Esophagus (tissue), 2 donors: Measurements from ENCODE around the gene MTAP. TPM values are rescaled to one million over a fixed set of nuclear protein-coding genes. Genes with fewer than 3 reads are reported as not detected.

ENCODE experiments used
- H3K27ac ChIP-seq, 2 donors: one replicate each; pipeline ENCODE4 v1.5.1; 2013; ENCODE audit warnings: low read depth in 2 of 2, mild to moderate bottlenecking in 2 of 2, inconsistent platforms in 1 of 2, low read length in 1 of 2, moderate library complexity in 1 of 2
- H3K27me3 ChIP-seq, 2 donors: one replicate each; pipeline ENCODE4 v1.6.1; 2013; ENCODE audit warnings: low read length in 2 of 2, control low read depth in 1 of 2, mild to moderate bottlenecking in 1 of 2; ENCODE audit not compliant: insufficient read depth in 2 of 2, control insufficient read depth in 1 of 2
- H3K36me3 ChIP-seq, 2 donors: one replicate each; pipeline ENCODE4 v1.6.1; 2013; ENCODE audit warnings: low read length in 1 of 2; ENCODE audit not compliant: control insufficient read depth in 2 of 2, insufficient read depth in 2 of 2
- H3K4me1 ChIP-seq, 2 donors: one replicate each; pipeline ENCODE4 v1.6.1; 2013; ENCODE audit warnings: low read length in 1 of 2; ENCODE audit not compliant: control insufficient read depth in 2 of 2, insufficient read depth in 2 of 2
- H3K4me3 ChIP-seq, 2 donors: one replicate each; pipeline ENCODE4 v1.5.1; 2013; ENCODE audit warnings: low read length in 2 of 2, mild to moderate bottlenecking in 2 of 2, low read depth in 1 of 2, moderate library complexity in 1 of 2
- H3K9me3 ChIP-seq, 2 donors: one replicate each; pipeline ENCODE4 v1.6.1; 2013; ENCODE audit warnings: mild to moderate bottlenecking in 2 of 2, low read depth in 1 of 2, low read length in 1 of 2, moderate library complexity in 1 of 2; ENCODE audit not compliant: control insufficient read depth in 2 of 2, insufficient read depth in 1 of 2
- WGBS, 2 donors: extraction: QIAGEN DNeasy Blood & Tissue Kit; methylation state at CpG; one replicate each; pipeline ENCODE4 v1.1.7; 2013; 5-methylcytosine and 5-hydroxymethylcytosine counted together
- polyA plus RNA-seq, 2 donors: library from polyadenylated mRNA; stranded (reverse); fragments of 200-250 nt; gene quantifications; one replicate each; pipeline ENCODE4 v1.2.3, GENCODE V29; 2013
- donor health status: healthy with polysubstance abuse.
- donor health status: Bipolar disorder and iron deficiency.

The MTAP gene
- polyA plus RNA-seq, 2 donors: 11.5 to 14.9 TPM

DNA sequence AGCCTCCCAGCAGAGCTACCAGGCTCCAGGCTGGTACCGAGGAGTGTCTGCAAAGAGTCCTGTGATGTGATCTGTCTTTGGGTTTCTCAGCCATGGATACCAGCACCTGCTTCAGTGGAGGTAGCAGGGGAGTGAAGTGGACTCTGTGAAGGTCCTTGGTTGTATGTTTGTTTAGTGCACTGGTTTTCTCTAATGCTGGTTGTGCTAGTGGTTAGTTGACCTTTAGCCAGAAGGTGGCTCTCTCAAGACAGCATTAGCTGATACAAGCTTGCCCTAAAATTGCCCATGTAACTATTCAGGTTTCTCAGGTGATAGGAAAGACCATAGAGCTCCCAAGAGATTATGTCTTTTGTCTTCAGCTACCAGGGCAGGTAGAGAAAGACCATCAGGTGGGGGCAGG, 87.2 kb downstream of the MTAP start:
- H3K4me1 ChIP-seq: no peaks in the 10 kb centered on the region
- H3K27ac ChIP-seq: no peak overlapping the region
- no peaks in the 10 kb centered on the region for H3K27me3 ChIP-seq
- WGBS, 2 donors: 95% methylated on average over 1 of the region's 1 CpG
- no peak overlapping the region for H3K4me3 ChIP-seq
- H3K9me3 ChIP-seq: peaks cover 0 to 3% of the 10 kb centered on the region in 2 donors
- peaks cover 0 to 2% of the 10 kb centered on the region in 2 donors for H3K36me3 ChIP-seq

DNA sequence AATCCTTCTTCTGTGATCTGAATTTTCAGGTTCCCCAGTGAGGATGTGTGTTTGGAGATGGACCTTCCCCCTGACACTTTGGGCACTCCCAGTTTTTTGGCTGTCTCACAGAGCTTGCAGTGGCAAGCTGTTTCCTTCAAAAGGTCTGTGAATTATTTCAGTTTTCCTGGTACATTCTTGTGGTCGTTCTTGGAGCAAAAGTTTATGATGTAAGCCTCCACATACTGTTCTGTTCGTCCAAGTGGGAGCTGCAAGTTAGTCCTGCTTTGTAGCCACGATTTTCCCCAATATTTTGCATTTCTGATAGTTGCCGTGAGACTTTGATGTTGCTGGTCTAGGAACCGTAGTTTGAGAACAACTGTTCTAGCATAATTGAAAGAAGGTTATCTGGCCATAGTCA, 88.3 kb downstream of the MTAP start:
- Histone ChIP-seq H3K4me3 (no peak overlapping the region), H3K27me3 (no peaks in the 10 kb centered on the region), H3K27ac (no peak overlapping the region), H3K9me3 (peaks cover 0 to 7% of the 10 kb centered on the region in 2 donors), H3K4me1 (no peaks in the 10 kb centered on the region), H3K36me3 (peaks cover 0 to 2% of the 10 kb centered on the region in 2 donors)
- 95 to 98% methylated on average over 5 of the region's 5 CpGs for WGBS, 2 donors

DNA sequence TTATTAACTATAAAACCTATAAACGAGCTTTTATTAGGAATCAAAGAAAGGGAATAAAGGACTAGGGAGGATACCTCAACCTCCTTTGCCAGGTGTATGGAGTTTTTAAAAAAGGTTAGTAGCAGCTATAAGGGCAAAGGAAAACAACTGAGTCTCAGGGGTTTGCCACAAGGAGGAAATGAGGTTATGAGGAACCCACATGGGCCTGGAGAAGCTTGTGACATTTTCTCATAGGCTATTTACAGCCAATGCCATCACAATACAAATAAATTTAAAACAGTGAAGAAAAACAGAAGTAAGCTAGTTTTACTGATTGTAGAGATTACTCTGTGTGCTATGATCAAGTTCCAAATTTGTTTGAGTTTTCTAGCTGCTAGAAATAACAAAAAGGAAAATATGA, 99.1 kb downstream of the MTAP start:
- H3K27me3 ChIP-seq: no peaks in the 10 kb centered on the region
- 94 to 98% methylated on average over 1 of the region's 1 CpG for WGBS, 2 donors
- H3K9me3 ChIP-seq: peaks cover 4 to 5% of the 10 kb centered on the region in 2 donors
- H3K27ac ChIP-seq: no peak overlapping the region
- no peak overlapping the region for H3K4me3 ChIP-seq
- H3K36me3 ChIP-seq: no peaks in the 10 kb centered on the region
- H3K4me1 ChIP-seq: no peaks in the 10 kb centered on the region

DNA sequence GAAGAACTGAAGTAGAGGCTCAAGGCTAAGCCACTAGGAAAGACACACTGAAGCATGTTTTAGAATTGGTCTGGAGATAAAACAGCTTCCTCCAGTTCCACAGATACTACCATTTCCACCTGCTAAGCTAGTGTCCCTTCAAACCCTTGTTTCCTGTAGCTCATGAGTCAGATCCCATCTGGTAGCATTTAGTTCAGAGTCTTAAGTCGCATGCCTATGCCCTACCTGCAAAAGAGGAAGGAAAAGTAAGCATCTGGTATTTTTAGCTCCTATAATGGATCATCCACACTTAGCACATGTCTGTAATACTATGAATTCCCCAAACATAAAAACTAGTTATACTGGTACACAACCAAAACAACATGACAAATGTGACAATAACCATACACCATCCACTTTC, 99.7 kb downstream of the MTAP start:
- WGBS, 2 donors: 76% methylated on average over 1 of the region's 1 CpG
- H3K4me1 ChIP-seq: no peaks in the 10 kb centered on the region
- H3K27ac ChIP-seq: peak overlapping the region in 1 of 2 donors; percentile 4
- H3K4me3 ChIP-seq: no peak overlapping the region
- H3K27me3 ChIP-seq: no peaks in the 10 kb centered on the region
- peaks cover 4 to 6% of the 10 kb centered on the region in 2 donors for H3K9me3 ChIP-seq
- H3K36me3 ChIP-seq: no peaks in the 10 kb centered on the region

DNA sequence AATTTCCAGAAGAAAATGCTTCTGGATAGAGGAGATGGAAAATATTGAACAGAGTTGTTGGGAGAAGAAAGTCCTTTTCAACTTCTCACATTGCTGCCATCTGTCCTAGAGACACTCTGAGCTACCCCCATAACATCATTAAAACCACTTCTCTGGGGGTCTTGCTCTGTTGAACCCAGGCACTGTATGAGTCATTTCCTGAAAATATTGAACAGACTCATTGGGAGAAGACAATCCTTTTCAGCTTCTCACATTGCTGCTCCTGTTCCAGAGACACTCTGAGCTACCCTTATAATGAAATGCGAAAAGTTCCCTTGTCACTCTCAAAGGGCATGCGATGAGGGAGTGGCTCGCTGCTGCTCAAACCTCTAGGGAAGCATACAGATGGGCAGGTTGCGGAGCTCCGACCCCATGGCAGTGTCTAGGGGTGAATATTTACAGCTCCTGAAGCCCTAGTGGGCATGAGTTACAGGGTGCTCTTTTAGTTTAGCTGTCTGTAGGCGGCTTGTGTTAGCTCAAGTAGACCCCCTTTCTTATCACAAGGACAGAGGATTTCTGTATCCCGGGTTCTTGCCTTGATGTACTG, 101.0 kb downstream of the MTAP start:
- no peaks in the 10 kb centered on the region for H3K4me1 ChIP-seq
- no peak overlapping the region for H3K4me3 ChIP-seq
- no peak overlapping the region for H3K27ac ChIP-seq
- H3K36me3 ChIP-seq: no peaks in the 10 kb centered on the region
- peaks cover 4 to 8% of the 10 kb centered on the region in 2 donors for H3K9me3 ChIP-seq
- WGBS, 2 donors: 96 to 97% methylated on average over 7 of the region's 7 CpGs
- H3K27me3 ChIP-seq: no peaks in the 10 kb centered on the region

DNA sequence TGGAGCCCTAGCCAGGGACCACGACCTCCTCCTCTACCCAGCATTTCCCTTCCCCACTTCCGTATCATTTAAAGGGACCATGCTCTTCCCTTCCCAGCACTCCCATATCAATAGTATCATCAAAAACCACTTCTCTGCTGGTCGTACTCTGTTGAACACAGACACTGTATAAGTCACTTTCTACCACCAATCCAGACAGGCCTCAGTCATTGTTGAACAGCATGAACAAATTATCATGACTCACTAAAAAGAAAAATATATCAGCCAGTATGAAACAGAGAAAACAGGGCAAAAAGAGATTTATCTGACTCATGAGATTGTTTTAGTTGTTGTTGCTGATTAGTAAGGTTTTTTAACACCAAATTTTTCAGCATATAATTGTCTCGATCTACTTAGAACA, 101.9 kb downstream of the MTAP start:
- H3K4me3 ChIP-seq: no peak overlapping the region
- H3K27me3 ChIP-seq: no peaks in the 10 kb centered on the region
- H3K36me3 ChIP-seq: no peaks in the 10 kb centered on the region
- no peaks in the 10 kb centered on the region for H3K4me1 ChIP-seq
- peaks cover 4 to 8% of the 10 kb centered on the region in 2 donors for H3K9me3 ChIP-seq
- WGBS, 2 donors: 87 to 90% methylated on average over 4 of the region's 4 CpGs
- no peak overlapping the region for H3K27ac ChIP-seq

DNA sequence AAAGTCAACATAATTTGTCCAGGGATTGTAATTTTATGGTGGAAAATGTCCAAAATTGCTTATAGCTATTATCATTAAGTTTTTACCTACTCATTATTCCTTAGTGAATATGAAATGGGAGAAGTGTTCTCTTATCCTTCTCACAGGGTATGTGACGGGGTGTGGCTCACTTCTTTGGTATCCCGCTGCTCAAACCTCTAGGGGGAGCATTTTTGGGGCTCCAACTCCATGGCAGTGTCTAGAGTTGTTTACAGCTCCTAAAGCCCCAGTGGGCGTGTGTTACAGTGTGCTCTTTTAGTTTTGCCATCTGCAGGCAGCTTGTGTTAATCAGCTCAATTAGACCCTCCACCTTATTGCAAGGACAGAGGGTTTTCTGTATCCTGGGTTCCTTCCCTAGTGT, 102.3 kb downstream of the MTAP start:
- 84 to 89% methylated on average over 3 of the region's 3 CpGs for WGBS, 2 donors

DNA sequence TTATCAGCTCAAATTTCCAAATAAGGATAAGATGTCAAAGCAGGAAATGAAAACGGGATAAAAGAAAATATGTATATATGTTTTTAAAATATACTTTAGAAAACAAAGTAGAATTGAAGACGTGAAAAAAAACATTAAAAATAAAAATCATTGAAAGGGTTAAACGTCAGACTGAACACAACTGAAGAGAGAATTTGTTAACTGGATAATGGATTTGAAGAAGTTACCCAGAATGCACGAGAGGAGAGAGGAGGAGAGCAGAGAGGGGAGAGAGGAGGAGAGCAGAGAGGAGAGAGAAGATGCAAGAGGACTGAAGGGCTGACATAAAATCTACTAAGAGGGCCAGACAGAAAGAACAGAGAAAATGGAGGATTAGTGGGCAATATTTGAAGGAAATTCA, 103.8 kb downstream of the MTAP start:
- no peak overlapping the region for H3K27ac ChIP-seq
- no peak overlapping the region for H3K4me3 ChIP-seq
- WGBS, 2 donors: 92 to 96% methylated on average over 4 of the region's 4 CpGs
- H3K27me3 ChIP-seq: no peaks in the 10 kb centered on the region
- peaks cover 2 to 8% of the 10 kb centered on the region in 2 donors for H3K9me3 ChIP-seq
- no peaks in the 10 kb centered on the region for H3K4me1 ChIP-seq
- no peaks in the 10 kb centered on the region for H3K36me3 ChIP-seq

More for the DNA sequence above, 102.3 kb downstream of the MTAP start:
- no peaks in the 10 kb centered on the region for H3K36me3 ChIP-seq
- H3K27me3 ChIP-seq: no peaks in the 10 kb centered on the region
- H3K27ac ChIP-seq: no peak overlapping the region
- peaks cover 2 to 8% of the 10 kb centered on the region in 2 donors for H3K9me3 ChIP-seq
- H3K4me3 ChIP-seq: no peak overlapping the region
- no peaks in the 10 kb centered on the region for H3K4me1 ChIP-seq

DNA sequence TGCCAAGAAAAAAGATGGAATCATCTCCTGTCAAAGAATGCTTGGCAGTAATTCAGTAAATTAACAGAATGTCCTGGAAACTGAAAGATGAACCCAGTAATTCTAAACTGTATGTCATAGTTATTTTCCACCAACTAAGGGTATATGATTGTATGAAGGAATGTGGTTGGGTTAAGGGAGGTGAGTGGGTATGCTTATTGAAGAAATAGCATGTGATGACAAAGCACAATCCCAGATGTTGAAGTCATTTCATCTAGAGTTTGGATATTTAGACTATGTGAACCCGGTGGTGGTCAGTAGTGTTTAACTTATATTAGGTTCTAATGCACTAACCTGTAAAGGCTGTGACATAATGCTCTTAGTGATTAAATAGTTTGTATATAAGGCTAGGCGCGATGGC, 104.4 kb downstream of the MTAP start:
- H3K27me3 ChIP-seq: no peaks in the 10 kb centered on the region
- WGBS, 2 donors: 99% methylated on average over 3 of the region's 3 CpGs
- H3K4me1 ChIP-seq: no peaks in the 10 kb centered on the region
- H3K4me3 ChIP-seq: no peak overlapping the region
- no peaks in the 10 kb centered on the region for H3K36me3 ChIP-seq
- no peak overlapping the region for H3K27ac ChIP-seq
- H3K9me3 ChIP-seq: peaks cover 2 to 8% of the 10 kb centered on the region in 2 donors
